HEK293 (cell line): ENCODE data around the gene PDSS2.

Experiments
- YY1 ChIP-seq: fragments of 450-650 bp; formaldehyde crosslinking; IDR thresholded peaks from 2 replicates; pipeline ENCODE4 v1.5.1; 2018; ENCODE audit warnings: missing biosample characterization, missing genetic modification characterization
- ZBTB17 ChIP-seq: fragments of 450-650 bp; formaldehyde crosslinking; IDR thresholded peaks from 2 replicates; pipeline ENCODE4 v1.5.1; 2016; ENCODE audit warnings: missing biosample characterization, missing genetic modification characterization
- ZNF138 ChIP-seq: fragments of 450-650 bp; formaldehyde crosslinking; IDR thresholded peaks from 2 replicates; pipeline ENCODE4 v1.5.1; 2016; ENCODE audit warnings: missing biosample characterization, missing genetic modification characterization, borderline replicate concordance
- ZNF23 ChIP-seq: fragments of 450-650 bp; formaldehyde crosslinking; IDR thresholded peaks from 2 replicates; pipeline ENCODE4 v1.5.1; 2016; ENCODE audit warnings: missing biosample characterization, missing genetic modification characterization, borderline replicate concordance
- ZNF274 ChIP-seq, 2 experiments: fragments of 200-500 bp in 1 of 2; fragments of 450-650 bp in 1 of 2; sonication (Bioruptor generic) in 1 of 2; formaldehyde crosslinking in 1 of 2; IDR thresholded peaks; 2 replicates each; pipeline versions ENCODE4 v1.5.1 to v1.6.1; 2014 to 2016; ENCODE audit warnings: borderline replicate concordance in 1 of 2, inconsistent platforms in 1 of 2, low read length in 1 of 2, missing biosample characterization in 1 of 2, missing genetic modification characterization in 1 of 2
- ZNF335 ChIP-seq: fragments of 450-650 bp; formaldehyde crosslinking; conservative IDR thresholded peaks from 2 replicates; pipeline ENCODE4 v1.5.1; 2016; ENCODE audit warnings: missing biosample characterization, missing genetic modification characterization
- TF ChIP-seq, protein P1 (sequence below): IDR thresholded peaks from 2 replicates; pipeline ENCODE4 v1.6.1; 2011; ENCODE audit warnings: mild to moderate bottlenecking, low read depth, low read length, borderline replicate concordance
- TF ChIP-seq, protein P2 (sequence below): fragments of 450-650 bp; formaldehyde crosslinking; IDR thresholded peaks from 2 replicates; pipeline ENCODE4 v1.5.1; 2016; ENCODE audit warnings: missing biosample characterization, missing genetic modification characterization
- TF ChIP-seq, protein P3 (sequence below): fragments of 450-650 bp; formaldehyde crosslinking; IDR thresholded peaks from 2 replicates; pipeline ENCODE4 v1.5.1; 2016; ENCODE audit warnings: missing biosample characterization, missing genetic modification characterization
- TF ChIP-seq, protein P4 (sequence below): fragments of 450-650 bp; formaldehyde crosslinking; IDR thresholded peaks from 2 replicates; pipeline ENCODE4 v1.5.1; 2016; ENCODE audit warnings: missing biosample characterization, missing genetic modification characterization

DNA sequence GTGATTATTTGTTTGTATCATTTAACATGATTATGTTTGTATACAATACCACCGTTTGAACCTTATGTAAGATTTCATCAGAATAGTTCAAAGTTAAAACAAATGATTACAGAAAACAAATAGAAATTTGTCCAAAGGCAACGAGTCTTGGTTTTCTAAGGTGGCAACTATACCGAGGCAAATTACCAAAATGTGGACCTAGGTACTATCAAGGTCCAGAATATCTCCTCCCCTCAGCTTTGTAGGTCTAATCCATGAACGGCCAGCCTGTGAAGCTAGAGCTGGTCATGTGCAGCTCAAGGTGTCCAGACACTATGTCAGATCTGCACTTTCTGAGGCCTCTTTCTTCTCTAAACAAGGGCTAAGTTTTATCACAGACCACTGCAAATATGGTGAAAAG lies 192.4 kb downstream of the PDSS2 start:
- TF ChIP-seq, protein P1, sequence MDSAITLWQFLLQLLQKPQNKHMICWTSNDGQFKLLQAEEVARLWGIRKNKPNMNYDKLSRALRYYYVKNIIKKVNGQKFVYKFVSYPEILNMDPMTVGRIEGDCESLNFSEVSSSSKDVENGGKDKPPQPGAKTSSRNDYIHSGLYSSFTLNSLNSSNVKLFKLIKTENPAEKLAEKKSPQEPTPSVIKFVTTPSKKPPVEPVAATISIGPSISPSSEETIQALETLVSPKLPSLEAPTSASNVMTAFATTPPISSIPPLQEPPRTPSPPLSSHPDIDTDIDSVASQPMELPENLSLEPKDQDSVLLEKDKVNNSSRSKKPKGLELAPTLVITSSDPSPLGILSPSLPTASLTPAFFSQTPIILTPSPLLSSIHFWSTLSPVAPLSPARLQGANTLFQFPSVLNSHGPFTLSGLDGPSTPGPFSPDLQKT = no peak
- TF ChIP-seq, protein P2, sequence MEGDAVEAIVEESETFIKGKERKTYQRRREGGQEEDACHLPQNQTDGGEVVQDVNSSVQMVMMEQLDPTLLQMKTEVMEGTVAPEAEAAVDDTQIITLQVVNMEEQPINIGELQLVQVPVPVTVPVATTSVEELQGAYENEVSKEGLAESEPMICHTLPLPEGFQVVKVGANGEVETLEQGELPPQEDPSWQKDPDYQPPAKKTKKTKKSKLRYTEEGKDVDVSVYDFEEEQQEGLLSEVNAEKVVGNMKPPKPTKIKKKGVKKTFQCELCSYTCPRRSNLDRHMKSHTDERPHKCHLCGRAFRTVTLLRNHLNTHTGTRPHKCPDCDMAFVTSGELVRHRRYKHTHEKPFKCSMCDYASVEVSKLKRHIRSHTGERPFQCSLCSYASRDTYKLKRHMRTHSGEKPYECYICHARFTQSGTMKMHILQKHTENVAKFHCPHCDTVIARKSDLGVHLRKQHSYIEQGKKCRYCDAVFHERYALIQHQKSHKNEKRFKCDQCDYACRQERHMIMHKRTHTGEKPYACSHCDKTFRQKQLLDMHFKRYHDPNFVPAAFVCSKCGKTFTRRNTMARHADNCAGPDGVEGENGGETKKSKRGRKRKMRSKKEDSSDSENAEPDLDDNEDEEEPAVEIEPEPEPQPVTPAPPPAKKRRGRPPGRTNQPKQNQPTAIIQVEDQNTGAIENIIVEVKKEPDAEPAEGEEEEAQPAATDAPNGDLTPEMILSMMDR (tag by site-specific recombination) = no peak
- TF ChIP-seq, protein P3, sequence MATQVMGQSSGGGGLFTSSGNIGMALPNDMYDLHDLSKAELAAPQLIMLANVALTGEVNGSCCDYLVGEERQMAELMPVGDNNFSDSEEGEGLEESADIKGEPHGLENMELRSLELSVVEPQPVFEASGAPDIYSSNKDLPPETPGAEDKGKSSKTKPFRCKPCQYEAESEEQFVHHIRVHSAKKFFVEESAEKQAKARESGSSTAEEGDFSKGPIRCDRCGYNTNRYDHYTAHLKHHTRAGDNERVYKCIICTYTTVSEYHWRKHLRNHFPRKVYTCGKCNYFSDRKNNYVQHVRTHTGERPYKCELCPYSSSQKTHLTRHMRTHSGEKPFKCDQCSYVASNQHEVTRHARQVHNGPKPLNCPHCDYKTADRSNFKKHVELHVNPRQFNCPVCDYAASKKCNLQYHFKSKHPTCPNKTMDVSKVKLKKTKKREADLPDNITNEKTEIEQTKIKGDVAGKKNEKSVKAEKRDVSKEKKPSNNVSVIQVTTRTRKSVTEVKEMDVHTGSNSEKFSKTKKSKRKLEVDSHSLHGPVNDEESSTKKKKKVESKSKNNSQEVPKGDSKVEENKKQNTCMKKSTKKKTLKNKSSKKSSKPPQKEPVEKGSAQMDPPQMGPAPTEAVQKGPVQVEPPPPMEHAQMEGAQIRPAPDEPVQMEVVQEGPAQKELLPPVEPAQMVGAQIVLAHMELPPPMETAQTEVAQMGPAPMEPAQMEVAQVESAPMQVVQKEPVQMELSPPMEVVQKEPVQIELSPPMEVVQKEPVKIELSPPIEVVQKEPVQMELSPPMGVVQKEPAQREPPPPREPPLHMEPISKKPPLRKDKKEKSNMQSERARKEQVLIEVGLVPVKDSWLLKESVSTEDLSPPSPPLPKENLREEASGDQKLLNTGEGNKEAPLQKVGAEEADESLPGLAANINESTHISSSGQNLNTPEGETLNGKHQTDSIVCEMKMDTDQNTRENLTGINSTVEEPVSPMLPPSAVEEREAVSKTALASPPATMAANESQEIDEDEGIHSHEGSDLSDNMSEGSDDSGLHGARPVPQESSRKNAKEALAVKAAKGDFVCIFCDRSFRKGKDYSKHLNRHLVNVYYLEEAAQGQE (tag by site-specific recombination) = no peak
- no peak for TF ChIP-seq ZNF138 (tag by site-specific recombination)
- no peak; the same call in 1 of the 2 replicates for TF ChIP-seq ZBTB17 (tag by site-specific recombination)
- TF ChIP-seq ZNF23 (tag by site-specific recombination) = no peak
- TF ChIP-seq, protein P4, sequence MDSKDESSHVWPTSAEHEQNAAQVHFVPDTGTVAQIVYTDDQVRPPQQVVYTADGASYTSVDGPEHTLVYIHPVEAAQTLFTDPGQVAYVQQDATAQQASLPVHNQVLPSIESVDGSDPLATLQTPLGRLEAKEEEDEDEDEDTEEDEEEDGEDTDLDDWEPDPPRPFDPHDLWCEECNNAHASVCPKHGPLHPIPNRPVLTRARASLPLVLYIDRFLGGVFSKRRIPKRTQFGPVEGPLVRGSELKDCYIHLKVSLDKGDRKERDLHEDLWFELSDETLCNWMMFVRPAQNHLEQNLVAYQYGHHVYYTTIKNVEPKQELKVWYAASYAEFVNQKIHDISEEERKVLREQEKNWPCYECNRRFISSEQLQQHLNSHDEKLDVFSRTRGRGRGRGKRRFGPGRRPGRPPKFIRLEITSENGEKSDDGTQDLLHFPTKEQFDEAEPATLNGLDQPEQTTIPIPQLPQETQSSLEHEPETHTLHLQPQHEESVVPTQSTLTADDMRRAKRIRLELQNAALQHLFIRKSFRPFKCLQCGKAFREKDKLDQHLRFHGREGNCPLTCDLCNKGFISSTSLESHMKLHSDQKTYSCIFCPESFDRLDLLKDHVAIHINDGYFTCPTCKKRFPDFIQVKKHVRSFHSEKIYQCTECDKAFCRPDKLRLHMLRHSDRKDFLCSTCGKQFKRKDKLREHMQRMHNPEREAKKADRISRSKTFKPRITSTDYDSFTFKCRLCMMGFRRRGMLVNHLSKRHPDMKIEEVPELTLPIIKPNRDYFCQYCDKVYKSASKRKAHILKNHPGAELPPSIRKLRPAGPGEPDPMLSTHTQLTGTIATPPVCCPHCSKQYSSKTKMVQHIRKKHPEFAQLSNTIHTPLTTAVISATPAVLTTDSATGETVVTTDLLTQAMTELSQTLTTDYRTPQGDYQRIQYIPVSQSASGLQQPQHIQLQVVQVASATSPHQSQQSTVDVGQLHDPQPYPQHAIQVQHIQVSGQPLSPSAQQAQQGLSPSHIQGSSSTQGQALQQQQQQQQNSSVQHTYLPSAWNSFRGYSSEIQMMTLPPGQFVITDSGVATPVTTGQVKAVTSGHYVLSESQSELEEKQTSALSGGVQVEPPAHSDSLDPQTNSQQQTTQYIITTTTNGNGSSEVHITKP (tag by site-specific recombination) = no peak
- no peak for TF ChIP-seq ZNF274 (IDR thresholded peaks at IDR 0.05; ENCODE audit: low read length)
- no peak for TF ChIP-seq ZNF274 (tag by site-specific recombination; IDR thresholded peaks at IDR 0.05; ENCODE audit: borderline replicate concordance)
- no peak for TF ChIP-seq YY1 (tag by site-specific recombination)
- TF ChIP-seq ZNF335 (tag by site-specific recombination) = no peak
